Coronary artery (tissue), 2 donors: ENCODE results near the gene C1QB.

ENCODE experiments used
- DNase-seq: peaks from one replicate; pipeline ENCODE4 v3.0.0-alpha.2; 2017; ENCODE audit warnings: low spot score
- H3K27ac ChIP-seq, 2 donors: fragments of 200-600 bp; sonication (generic); one replicate each; pipeline ENCODE4 v1.5.1; 2016 to 2019
- H3K4me3 ChIP-seq: fragments of 200-600 bp; sonication (generic); 2 replicates; pipeline ENCODE4 v1.5.1; 2016; ENCODE audit warnings: mild to moderate bottlenecking, moderate library complexity
- CTCF ChIP-seq: fragments of 200-600 bp; sonication (generic); IDR thresholded peaks from one replicate; pipeline ENCODE4 v1.5.1; 2019; ENCODE audit warnings: antibody characterized with exemption

Gene C1QB

GRCh38 chr1:22694172-22694571 lies 41.1 kb downstream of the C1QB start:
- TF ChIP-seq CTCF, result no peak
- H3K27ac ChIP-seq, result no peak overlapping the region
- no peak overlapping the region for H3K4me3 ChIP-seq
- DNase-seq, result no peak

- H3K4me3 ChIP-seq, result no peak overlapping the region
- no peak overlapping the region for H3K27ac ChIP-seq
- DNase-seq, result no peak
- TF ChIP-seq CTCF, result no peak
Measured at GRCh38 chr1:22696610-22697009, 43.6 kb downstream of the C1QB start.

GRCh38 chr1:22697980-22698379 lies 44.9 kb downstream of the C1QB start:
- TF ChIP-seq CTCF, result no peak
- no peak overlapping the region for H3K27ac ChIP-seq
- DNase-seq, result no peak
- no peak overlapping the region for H3K4me3 ChIP-seq

GRCh38 chr1:22699681-22700520 lies 46.9 kb downstream of the C1QB start:
- DNase-seq, result no peak
- Histone ChIP-seq H3K4me3 (no peak overlapping the region), H3K27ac (no peak overlapping the region)
- no peak for TF ChIP-seq CTCF

- no peak for DNase-seq
- TF ChIP-seq CTCF, result no peak
- Histone ChIP-seq H3K4me3 (no peak overlapping the region), H3K27ac (no peak overlapping the region)
Measured at GRCh38 chr1:22702296-22703085, 49.5 kb downstream of the C1QB start.

GRCh38 chr1:22704440-22705067 lies 51.5 kb downstream of the C1QB start:
- Histone ChIP-seq H3K4me3 (no peak overlapping the region), H3K27ac (no peak overlapping the region)
- peak; percentile 76 for TF ChIP-seq CTCF
- DNase-seq, result peak; percentile 84
